Stomach (tissue), 9 donors: ENCODE measurements around the gene IFFO2. TPM values are rescaled to one million over a fixed set of nuclear protein-coding genes. Genes with fewer than 3 reads are reported as not detected.

Experiments
- DNase-seq, 2 donors: peaks; one replicate each; pipeline versions ENCODE4 v3.0.0 to v3.0.0-alpha.2; 2013 to 2019
- H3K27ac ChIP-seq, 5 donors: fragments of 200-600 bp in 4 of 5; sonication (generic) in 4 of 5; one replicate each; pipeline ENCODE4 v1.5.1; 2013 to 2019; ENCODE audit warnings: mild to moderate bottlenecking in 1 of 5, moderate library complexity in 1 of 5
- H3K27me3 ChIP-seq, 3 donors: fragments of 200-600 bp; sonication (generic); one replicate each; pipeline ENCODE4 v1.5.1; 2017 to 2019; ENCODE audit warnings: mixed run types in 1 of 3
- H3K36me3 ChIP-seq, 4 donors: fragments of 200-600 bp; sonication (generic); 1 replicate in 3 of 4; 2 replicates in 1 of 4; pipeline ENCODE4 v1.5.1; 2016 to 2019
- H3K4me1 ChIP-seq, 4 donors: fragments of 200-600 bp; sonication (generic); one replicate each; pipeline ENCODE4 v1.5.1; 2016 to 2019
- H3K4me3 ChIP-seq, 4 donors: fragments of 200-600 bp; sonication (generic) in 3 of 4; one replicate each; pipeline ENCODE4 v1.5.1; 2016 to 2019; ENCODE audit warnings: mild to moderate bottlenecking in 1 of 4
- H3K9me3 ChIP-seq, 4 donors: fragments of 200-600 bp; sonication (generic); one replicate each; pipeline ENCODE4 v1.5.1; 2016 to 2019
- EP300 ChIP-seq: sonication (generic); formaldehyde crosslinking; IDR thresholded peaks from one replicate; pipeline ENCODE4 v1.6.1; 2017; ENCODE audit warnings: antibody characterized with exemption
- POLR2A ChIP-seq, 4 donors: fragments of 450-650 bp; IDR thresholded peaks; one replicate each; pipeline ENCODE4 v1.6.1; 2016; ENCODE audit warnings: antibody characterized with exemption in 4 of 4, control low read depth in 2 of 4, mild to moderate bottlenecking in 1 of 4, moderate library complexity in 1 of 4
- POLR2AphosphoS5 ChIP-seq, 3 donors: sonication (generic); formaldehyde crosslinking; IDR thresholded peaks; one replicate each; pipeline ENCODE4 v1.6.1; 2016; ENCODE audit warnings: antibody characterized with exemption in 3 of 3
- WGBS, 5 donors: extraction: QIAGEN DNeasy Blood & Tissue Kit in 3 of 5; methylation state at CpG; one replicate each; pipeline versions ENCODE4 v1.1.5 to v1.1.7; 2013 to 2018; 5-methylcytosine and 5-hydroxymethylcytosine counted together
- intact Hi-C: fragments of 100-400 bp; cut with DNase I; formaldehyde crosslinking; loops from one replicate; pipeline ENCODE4 v1.15.1; 2023; ENCODE audit warnings: low total_unique reads
- polyA plus RNA-seq, 3 donors: library from polyadenylated mRNA; stranded (reverse); fragments of 200-250 nt; gene quantifications; one replicate each; pipeline ENCODE4 v1.2.3, GENCODE V29; 2013
- total RNA-seq, 5 donors: library from RNA; depleted of rRNA; stranded (reverse); fragments of >200 nt; gene quantifications; one replicate each; pipeline versions ENCODE4 v1.1.0 to v1.2.3, GENCODE V29; 2014 to 2016
- TF ChIP-seq, protein P1 (sequence below), 7 experiments: fragments of 450-650 bp in 4 of 7; fragments of 200-600 bp in 3 of 7; sonication (generic) in 3 of 7; IDR thresholded peaks; one replicate each; pipeline ENCODE4 v1.5.1; 2016 to 2019; ENCODE audit warnings: antibody characterized with exemption in 7 of 7, control low read depth in 2 of 7, mild to moderate bottlenecking in 1 of 7
- donor health status: healthy with polysubstance abuse.
- donor health status: Bipolar disorder and iron deficiency.
- donor health status: healthy.

The IFFO2 gene
- total and polyA plus RNA-seq, 8 donors: 0.58 to 47.8 (median 4.5) TPM

DNA sequence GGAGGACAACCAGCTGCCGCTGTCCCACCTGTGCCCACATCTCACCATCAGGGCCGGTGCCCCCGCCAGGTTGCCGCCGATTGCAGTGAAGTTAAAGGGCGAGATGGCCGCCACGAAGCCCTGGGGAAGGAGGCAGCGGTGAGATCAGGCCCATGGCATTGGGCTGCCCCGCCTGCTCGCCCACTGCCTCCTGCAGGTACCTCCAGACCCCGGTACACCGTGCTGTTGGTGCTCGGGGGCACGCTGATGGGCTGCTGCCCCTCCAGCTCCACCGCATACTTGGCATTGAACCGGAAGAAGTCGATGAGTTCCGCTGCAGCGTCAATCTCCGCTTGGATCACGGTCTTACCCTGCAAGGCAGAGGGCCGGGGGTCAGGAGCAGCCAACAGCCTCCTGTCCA, 73.4 kb downstream of the IFFO2 start:
- DNase-seq: no peak
- H3K27ac ChIP-seq: no peak overlapping the region
- no peaks in the 10 kb centered on the region for H3K4me1 ChIP-seq
- H3K36me3 ChIP-seq: peaks cover 0 to 51% (median 28%) of the 10 kb centered on the region in 4 donors
- WGBS, 5 donors: 91 to 96% (median 94%) methylated on average over 18 to 23 of the region's 23 CpGs
- H3K4me3 ChIP-seq: no peak overlapping the region
- H3K27me3 ChIP-seq: no peaks in the 10 kb centered on the region
- H3K9me3 ChIP-seq: no peaks in the 10 kb centered on the region
- intact Hi-C loops: no loop called here
- TF ChIP-seq, protein P1, sequence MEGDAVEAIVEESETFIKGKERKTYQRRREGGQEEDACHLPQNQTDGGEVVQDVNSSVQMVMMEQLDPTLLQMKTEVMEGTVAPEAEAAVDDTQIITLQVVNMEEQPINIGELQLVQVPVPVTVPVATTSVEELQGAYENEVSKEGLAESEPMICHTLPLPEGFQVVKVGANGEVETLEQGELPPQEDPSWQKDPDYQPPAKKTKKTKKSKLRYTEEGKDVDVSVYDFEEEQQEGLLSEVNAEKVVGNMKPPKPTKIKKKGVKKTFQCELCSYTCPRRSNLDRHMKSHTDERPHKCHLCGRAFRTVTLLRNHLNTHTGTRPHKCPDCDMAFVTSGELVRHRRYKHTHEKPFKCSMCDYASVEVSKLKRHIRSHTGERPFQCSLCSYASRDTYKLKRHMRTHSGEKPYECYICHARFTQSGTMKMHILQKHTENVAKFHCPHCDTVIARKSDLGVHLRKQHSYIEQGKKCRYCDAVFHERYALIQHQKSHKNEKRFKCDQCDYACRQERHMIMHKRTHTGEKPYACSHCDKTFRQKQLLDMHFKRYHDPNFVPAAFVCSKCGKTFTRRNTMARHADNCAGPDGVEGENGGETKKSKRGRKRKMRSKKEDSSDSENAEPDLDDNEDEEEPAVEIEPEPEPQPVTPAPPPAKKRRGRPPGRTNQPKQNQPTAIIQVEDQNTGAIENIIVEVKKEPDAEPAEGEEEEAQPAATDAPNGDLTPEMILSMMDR (IDR thresholded peaks at IDR 0.05): no peak
- no peak for TF ChIP-seq POLR2AphosphoS5 (IDR thresholded peaks at IDR 0.05)
- no peak for TF ChIP-seq EP300
- no peak for TF ChIP-seq POLR2A (IDR thresholded peaks at IDR 0.05)

DNA sequence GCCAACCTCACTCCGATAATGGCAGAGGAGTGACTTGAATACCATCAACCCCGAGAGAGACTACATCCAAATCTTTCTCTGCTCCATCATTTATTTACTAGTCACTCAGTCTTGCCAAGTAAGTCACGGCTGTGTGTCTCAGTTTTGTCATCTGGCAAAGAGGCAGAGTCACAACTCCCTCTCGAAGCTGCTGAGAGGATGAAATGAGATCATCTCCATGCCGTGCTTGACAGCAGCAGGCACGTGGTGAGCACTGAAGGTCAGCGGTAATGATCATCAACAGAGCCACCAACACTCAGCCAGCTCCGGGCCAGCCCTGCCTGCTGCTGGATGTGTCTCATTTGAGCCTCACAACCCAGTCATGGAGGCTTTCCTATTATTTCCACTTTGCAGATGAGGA, 74.0 kb downstream of the IFFO2 start:
- Histone ChIP-seq H3K36me3 (peaks cover 0 to 47% (median 28%) of the 10 kb centered on the region in 4 donors), H3K9me3 (no peaks in the 10 kb centered on the region), H3K27ac (no peak overlapping the region), H3K27me3 (no peaks in the 10 kb centered on the region), H3K4me3 (no peak overlapping the region), H3K4me1 (no peaks in the 10 kb centered on the region)
- WGBS, 5 donors: 79 to 96% (median 88%) methylated on average over 7 to 8 of the region's 8 CpGs
- TF ChIP-seq EP300 (no peak), POLR2A (IDR thresholded peaks at IDR 0.05) (no peak), POLR2AphosphoS5 (IDR thresholded peaks at IDR 0.05) (no peak)
- TF ChIP-seq, protein P1 (IDR thresholded peaks at IDR 0.05): no peak
- intact Hi-C loops: no loop called here
- no peak for DNase-seq

DNA sequence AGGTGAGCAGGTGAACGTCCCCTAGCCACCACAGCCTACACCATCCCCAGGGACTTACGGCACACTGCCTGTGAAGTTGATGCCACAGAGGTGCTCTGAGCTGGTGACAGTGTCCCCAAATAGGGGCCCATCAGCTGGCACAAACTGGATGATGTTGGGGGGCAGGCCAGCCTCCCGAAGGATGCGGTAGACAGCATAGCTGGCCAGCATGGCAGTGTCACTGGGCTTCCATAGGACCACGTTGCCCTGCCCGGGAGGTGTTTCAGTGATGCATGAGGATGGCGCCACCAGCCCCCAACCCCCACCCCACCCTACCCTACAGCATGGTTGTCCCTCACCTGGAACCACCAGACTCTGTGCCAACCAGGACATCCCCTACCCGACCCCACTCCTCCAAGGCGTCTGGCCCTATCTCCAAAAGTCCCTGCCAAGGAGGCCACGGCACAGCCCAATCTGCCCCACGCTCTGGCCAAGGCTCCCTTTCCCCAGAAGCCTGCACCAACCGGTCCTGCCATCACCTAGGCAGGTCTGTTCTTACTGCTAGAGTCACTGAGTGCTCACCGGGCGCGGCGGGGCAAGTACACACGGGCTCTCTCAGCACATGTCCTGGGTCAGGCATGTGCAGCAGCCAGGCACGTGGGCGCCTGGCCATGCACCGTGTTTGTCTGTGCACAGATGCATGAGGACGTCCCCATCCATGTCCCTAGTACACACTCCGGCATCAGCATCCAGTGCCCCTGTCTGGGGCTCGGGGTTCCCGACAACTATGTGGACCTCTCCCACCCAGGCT, 74.6 kb downstream of the IFFO2 start:
- no peaks in the 10 kb centered on the region for H3K9me3 ChIP-seq
- no peak overlapping the region for H3K27ac ChIP-seq
- peaks cover 0 to 50% (median 28%) of the 10 kb centered on the region in 4 donors for H3K36me3 ChIP-seq
- no peak overlapping the region for H3K4me3 ChIP-seq
- intact Hi-C loops: no loop called here
- WGBS, 5 donors: 83 to 94% (median 92%) methylated on average over 23 to 24 of the region's 24 CpGs
- H3K4me1 ChIP-seq: no peaks in the 10 kb centered on the region
- DNase-seq: no peak
- no peaks in the 10 kb centered on the region for H3K27me3 ChIP-seq
- TF ChIP-seq POLR2A (IDR thresholded peaks at IDR 0.05): no peak
- no peak for TF ChIP-seq EP300
- TF ChIP-seq POLR2AphosphoS5 (IDR thresholded peaks at IDR 0.05): no peak
- TF ChIP-seq, protein P1 (IDR thresholded peaks at IDR 0.05): no peak

DNA sequence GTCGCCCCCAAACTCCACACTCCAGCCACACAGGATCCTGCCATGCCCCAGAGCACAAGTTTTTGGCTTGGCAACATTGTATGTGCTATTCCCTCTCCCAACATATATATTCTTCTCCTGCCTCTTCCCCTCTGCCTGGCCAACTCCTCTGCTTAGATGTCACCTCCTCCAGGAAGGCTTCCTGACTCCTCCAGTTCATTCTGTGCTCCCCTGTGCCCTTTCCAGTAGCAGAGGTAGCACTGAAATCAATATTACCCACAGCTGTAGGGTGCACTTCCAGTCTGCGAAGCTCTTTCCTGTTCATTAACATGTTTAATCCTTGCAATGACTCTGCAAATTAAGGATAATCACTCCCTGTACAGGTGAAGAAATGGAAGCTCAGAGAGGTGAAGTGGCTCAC, 75.3 kb downstream of the IFFO2 start:
- H3K36me3 ChIP-seq: peaks cover 0 to 46% (median 28%) of the 10 kb centered on the region in 4 donors
- no peak overlapping the region for H3K27ac ChIP-seq
- no peaks in the 10 kb centered on the region for H3K9me3 ChIP-seq
- no peaks in the 10 kb centered on the region for H3K4me1 ChIP-seq
- TF ChIP-seq POLR2A (IDR thresholded peaks at IDR 0.05) (no peak), POLR2AphosphoS5 (IDR thresholded peaks at IDR 0.05) (no peak), EP300 (no peak)
- TF ChIP-seq, protein P1 (IDR thresholded peaks at IDR 0.05): no peak
- 89 to 98% (median 96%) methylated on average over 2 of the region's 2 CpGs for WGBS, 5 donors
- intact Hi-C loops: no loop called here
- H3K27me3 ChIP-seq: no peaks in the 10 kb centered on the region
- DNase-seq: no peak
- H3K4me3 ChIP-seq: no peak overlapping the region
